ENCODE measurements around the gene NFIX.

NFIX gene

DNA sequence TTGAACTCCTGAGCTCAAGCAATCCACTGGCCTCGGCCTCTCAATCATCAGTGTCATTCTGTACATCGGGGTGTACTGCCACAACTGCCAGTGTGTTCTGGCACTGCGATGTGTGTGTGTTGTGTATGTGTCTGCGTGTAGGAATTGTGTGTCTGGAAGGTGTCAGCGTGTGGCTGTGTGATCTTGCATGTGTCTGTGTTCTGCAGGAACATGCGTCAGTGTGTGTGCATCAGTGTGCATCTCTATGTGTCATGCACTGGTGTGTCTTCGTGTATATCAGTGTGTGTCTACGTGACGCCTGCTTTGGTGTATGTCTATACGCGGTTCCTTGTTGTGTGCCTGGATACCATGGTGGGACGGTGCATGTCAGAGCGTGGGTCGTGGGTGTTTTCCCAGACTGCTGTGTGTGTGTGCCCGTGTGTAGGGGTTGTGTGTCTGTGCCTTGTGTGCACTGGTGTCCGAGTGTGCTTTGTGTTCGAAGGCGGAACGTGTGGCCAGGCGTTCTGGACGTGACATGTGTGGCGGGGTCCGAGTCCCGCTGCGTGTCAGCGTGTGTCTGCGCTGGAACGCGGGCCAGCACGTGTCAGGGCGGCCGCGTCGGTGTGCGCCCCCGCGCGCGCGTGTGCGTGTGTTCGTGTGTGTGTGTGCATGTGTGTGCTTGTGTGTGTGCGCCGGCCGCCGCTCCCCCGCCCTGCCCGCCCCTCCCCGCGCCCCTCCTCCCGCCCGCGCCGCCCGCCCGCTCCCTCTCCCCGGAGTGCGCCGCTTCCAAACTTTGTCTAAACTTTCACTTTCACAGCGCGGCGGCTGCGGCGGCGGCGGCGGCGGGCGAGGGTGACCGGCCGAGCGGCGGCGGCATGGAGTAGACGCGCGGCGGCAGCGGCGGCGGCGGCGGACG is at the start of gene NFIX:
Gene NFIX (plus strand): TSS at position 775 of the 895 bp plus-strand sequence. CDS start 363 bp downstream, outside the sequence.
- Histone ChIP-seq H3K4me3 (ENCODE audit: low read depth in 1 of 2, low read length in 2 of 2) (peak within 1 kb of the TSS; percentile 12 to 72; a peak in 3 of 4 replicates), H3K9ac (ENCODE audit: low read depth, low read length) (peak within 1 kb of the TSS; percentile 58), H2AFZ (ENCODE audit: low read depth, low read length) (peak within 1 kb of the TSS; percentile 81), H3K36me3 (ENCODE audit: insufficient read depth, low read length) (no peaks in the 10 kb centered on the region), H3K4me1 (ENCODE audit: insufficient read depth, low read length) (peaks cover 19% of the 10 kb centered on the region), H4K20me1 (ENCODE audit: insufficient read depth, low read length) (peaks cover 13% of the 10 kb centered on the region; the same call in 1 of the 2 replicates), H3K4me2 (ENCODE audit: insufficient read depth, low read length) (peak within 1 kb of the TSS; percentile 91), H3K27ac (ENCODE audit: low read length) (peak within 1 kb of the TSS; percentile 55), H3K9me3 (ENCODE audit: insufficient read depth, low read length, severe bottlenecking) (no peaks in the 10 kb centered on the region), H3K27me3 (ENCODE audit: insufficient read depth, low read length, poor library complexity) (peaks cover 6% of the 10 kb centered on the region), H3K79me2 (ENCODE audit: insufficient read depth, low read length) (peaks cover 4% of the 10 kb centered on the region; the same call in 1 of the 2 replicates)
- DNase-seq = peak; percentile 76
- ATAC-seq (ENCODE audit: insufficient read depth, low read depth) = peak; percentile 74
- TF ChIP-seq, protein P1, sequence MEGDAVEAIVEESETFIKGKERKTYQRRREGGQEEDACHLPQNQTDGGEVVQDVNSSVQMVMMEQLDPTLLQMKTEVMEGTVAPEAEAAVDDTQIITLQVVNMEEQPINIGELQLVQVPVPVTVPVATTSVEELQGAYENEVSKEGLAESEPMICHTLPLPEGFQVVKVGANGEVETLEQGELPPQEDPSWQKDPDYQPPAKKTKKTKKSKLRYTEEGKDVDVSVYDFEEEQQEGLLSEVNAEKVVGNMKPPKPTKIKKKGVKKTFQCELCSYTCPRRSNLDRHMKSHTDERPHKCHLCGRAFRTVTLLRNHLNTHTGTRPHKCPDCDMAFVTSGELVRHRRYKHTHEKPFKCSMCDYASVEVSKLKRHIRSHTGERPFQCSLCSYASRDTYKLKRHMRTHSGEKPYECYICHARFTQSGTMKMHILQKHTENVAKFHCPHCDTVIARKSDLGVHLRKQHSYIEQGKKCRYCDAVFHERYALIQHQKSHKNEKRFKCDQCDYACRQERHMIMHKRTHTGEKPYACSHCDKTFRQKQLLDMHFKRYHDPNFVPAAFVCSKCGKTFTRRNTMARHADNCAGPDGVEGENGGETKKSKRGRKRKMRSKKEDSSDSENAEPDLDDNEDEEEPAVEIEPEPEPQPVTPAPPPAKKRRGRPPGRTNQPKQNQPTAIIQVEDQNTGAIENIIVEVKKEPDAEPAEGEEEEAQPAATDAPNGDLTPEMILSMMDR (IDR thresholded peaks at IDR 0.05; ENCODE audit: borderline replicate concordance, extremely low read depth, low read length, poor library complexity, severe bottlenecking) = no peak
- TF ChIP-seq EZH2 (IDR thresholded peaks at IDR 0.05; ENCODE audit: borderline replicate concordance, low read depth, low read length, severe bottlenecking) = no peak

DNA sequence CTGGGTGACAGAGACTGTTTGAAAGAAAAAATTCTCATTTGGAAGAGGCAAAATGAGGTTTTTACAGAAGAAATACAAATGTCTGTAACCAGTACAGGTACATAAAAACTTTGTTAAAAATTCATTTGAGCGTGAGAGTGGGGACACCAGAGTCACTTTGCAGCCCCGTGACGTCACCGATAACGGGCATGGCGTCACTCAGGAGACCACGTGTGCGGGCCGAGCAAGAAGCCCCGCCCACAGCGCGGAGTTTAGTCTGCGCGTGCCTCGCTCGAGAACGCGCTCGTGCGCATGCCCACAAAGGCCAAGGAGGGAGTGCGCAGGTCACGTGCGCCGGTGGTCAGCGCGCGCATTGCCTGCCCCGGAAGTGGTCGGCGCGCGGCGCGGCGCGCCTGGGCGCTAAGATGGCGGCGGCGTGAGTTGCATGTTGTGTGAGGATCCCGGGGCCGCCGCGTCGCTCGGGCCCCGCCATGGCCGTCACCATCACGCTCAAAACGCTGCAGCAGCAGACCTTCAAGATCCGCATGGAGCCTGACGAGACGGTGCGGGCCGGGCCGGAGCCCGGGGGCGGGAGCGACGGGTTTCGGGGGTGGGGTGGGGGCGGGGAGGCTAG is 49.7 kb upstream of the NFIX start, which contains the start of gene RAD23A:
Gene RAD23A (plus strand): TSS at position 384 of the 613 bp plus-strand sequence. CDS start 87 bp downstream, at position 471.
- TF ChIP-seq, protein P1 (IDR thresholded peaks at IDR 0.05; ENCODE audit: borderline replicate concordance, extremely low read depth, low read length, poor library complexity, severe bottlenecking) = no peak
- TF ChIP-seq EZH2 (IDR thresholded peaks at IDR 0.05; ENCODE audit: borderline replicate concordance, low read depth, low read length, severe bottlenecking) = no peak

DNA sequence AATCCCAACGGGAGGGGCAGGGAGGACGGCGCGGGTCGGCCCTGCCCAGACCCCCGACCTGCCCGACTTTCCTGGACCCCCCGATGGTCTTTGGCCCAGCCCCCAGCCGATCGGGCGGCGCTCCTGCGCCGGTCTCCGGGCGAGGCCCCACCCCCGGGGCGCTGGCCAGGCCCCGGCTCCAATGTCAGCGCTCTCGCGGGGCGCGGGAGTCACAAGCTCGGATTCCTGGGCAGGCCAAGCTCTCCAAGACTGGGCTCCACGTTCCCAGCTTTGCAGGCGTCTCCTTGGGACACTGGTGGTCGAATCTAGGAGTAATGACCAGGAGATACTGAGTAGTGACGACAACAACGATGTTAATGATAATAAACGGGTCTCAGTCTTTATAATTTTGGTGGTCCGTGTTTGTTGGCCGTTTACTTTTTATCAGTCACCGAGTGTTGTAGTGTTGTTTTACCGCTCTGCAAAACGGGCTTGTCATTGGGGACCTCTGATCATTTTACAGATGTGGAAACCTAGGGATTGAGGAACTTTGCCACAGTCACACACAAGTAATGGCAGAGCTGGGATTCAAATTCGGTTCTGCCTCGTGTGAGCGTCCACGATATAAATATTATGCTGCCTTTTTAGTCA is 49.1 kb upstream of the NFIX start:
- H3K9ac ChIP-seq (ENCODE audit: low read depth, low read length) = peak overlapping the region; percentile 67
- peaks cover 44% of the 10 kb centered on the region; the same call in 1 of the 2 replicates for H4K20me1 ChIP-seq (ENCODE audit: insufficient read depth, low read length)
- peak overlapping the region; percentile 80 for H3K4me2 ChIP-seq (ENCODE audit: insufficient read depth, low read length)
- H3K79me2 ChIP-seq (ENCODE audit: insufficient read depth, low read length) = peaks cover 76% of the 10 kb centered on the region
- ATAC-seq (ENCODE audit: insufficient read depth, low read depth) (peak; percentile 69), DNase-seq (peak; percentile 69)
- peaks cover 62% of the 10 kb centered on the region for H3K4me1 ChIP-seq (ENCODE audit: insufficient read depth, low read length)
- no peaks in the 10 kb centered on the region for H3K27me3 ChIP-seq (ENCODE audit: insufficient read depth, low read length, poor library complexity)
- H3K27ac ChIP-seq (ENCODE audit: low read length) = peak overlapping the region; percentile 84
- no peak overlapping the region for H2AFZ ChIP-seq (ENCODE audit: low read depth, low read length)
- H3K36me3 ChIP-seq (ENCODE audit: insufficient read depth, low read length) = peaks cover 87% of the 10 kb centered on the region
- no peaks in the 10 kb centered on the region for H3K9me3 ChIP-seq (ENCODE audit: insufficient read depth, low read length, severe bottlenecking)
- peak overlapping the region; percentile 50 to 69; a peak in 3 of 4 replicates for H3K4me3 ChIP-seq (ENCODE audit: low read depth in 1 of 2, low read length in 2 of 2)
- TF ChIP-seq, protein P1 (IDR thresholded peaks at IDR 0.05; ENCODE audit: borderline replicate concordance, extremely low read depth, low read length, poor library complexity, severe bottlenecking) = no peak
- TF ChIP-seq EZH2 (IDR thresholded peaks at IDR 0.05; ENCODE audit: borderline replicate concordance, low read depth, low read length, severe bottlenecking) = no peak

More for the DNA sequence above, 49.7 kb upstream of the NFIX start, which contains the start of gene RAD23A:
- Histone ChIP-seq H2AFZ (ENCODE audit: low read depth, low read length) (peak within 1 kb of the TSS; percentile 57), H3K4me2 (ENCODE audit: insufficient read depth, low read length) (peak within 1 kb of the TSS; percentile 80), H4K20me1 (ENCODE audit: insufficient read depth, low read length) (peaks cover 50% of the 10 kb centered on the region), H3K36me3 (ENCODE audit: insufficient read depth, low read length) (peaks cover 87% of the 10 kb centered on the region), H3K4me1 (ENCODE audit: insufficient read depth, low read length) (peaks cover 68% of the 10 kb centered on the region), H3K4me3 (ENCODE audit: low read depth in 1 of 2, low read length in 2 of 2) (peak within 1 kb of the TSS; percentile 50 to 69; a peak in 3 of 4 replicates), H3K79me2 (ENCODE audit: insufficient read depth, low read length) (peaks cover 76% of the 10 kb centered on the region), H3K27ac (ENCODE audit: low read length) (peak within 1 kb of the TSS; percentile 84), H3K9me3 (ENCODE audit: insufficient read depth, low read length, severe bottlenecking) (no peaks in the 10 kb centered on the region), H3K27me3 (ENCODE audit: insufficient read depth, low read length, poor library complexity) (no peaks in the 10 kb centered on the region), H3K9ac (ENCODE audit: low read depth, low read length) (peak within 1 kb of the TSS; percentile 67)
- DNase-seq (peak; percentile 97), ATAC-seq (ENCODE audit: insufficient read depth, low read depth) (peak; percentile 82)
